Effector CD4-positive, alpha-beta T cell (primary cell): Measurements from ENCODE around the gene KCNIP3.

Experiments used
- DNase-seq: peaks from one replicate; pipeline ENCODE4 v3.0.0-alpha.2; 2020

Gene KCNIP3

GRCh38 chr2:95297639-95298395 lies 670 bp downstream of the KCNIP3 start:
- no peak for DNase-seq

- DNase-seq: no peak
Measured at GRCh38 chr2:95298486-95299111, 1.5 kb downstream of the KCNIP3 start.

- DNase-seq: no peak
Measured at GRCh38 chr2:95299961-95300360, 2.8 kb downstream of the KCNIP3 start.

- DNase-seq: no peak
Measured at GRCh38 chr2:95300450-95300849, 3.3 kb downstream of the KCNIP3 start.

GRCh38 chr2:95301186-95301585 lies 4.0 kb downstream of the KCNIP3 start:
- DNase-seq: no peak

GRCh38 chr2:95301876-95302641 lies 4.9 kb downstream of the KCNIP3 start:
- no peak for DNase-seq

GRCh38 chr2:95303191-95303919 lies 6.2 kb downstream of the KCNIP3 start:
- no peak for DNase-seq

GRCh38 chr2:95305380-95306061 lies 8.4 kb downstream of the KCNIP3 start:
- DNase-seq: no peak

GRCh38 chr2:95306336-95306895 lies 9.3 kb downstream of the KCNIP3 start:
- DNase-seq: no peak

GRCh38 chr2:95307036-95307435 lies 9.9 kb downstream of the KCNIP3 start:
- no peak for DNase-seq

- DNase-seq: no peak
Measured at GRCh38 chr2:95307878-95308277, 10.7 kb downstream of the KCNIP3 start.

GRCh38 chr2:95308426-95308990 lies 11.4 kb downstream of the KCNIP3 start:
- no peak for DNase-seq

- DNase-seq: no peak
Measured at GRCh38 chr2:95309599-95309998, 12.5 kb downstream of the KCNIP3 start.

- DNase-seq: no peak
Measured at GRCh38 chr2:95310216-95310615, 13.1 kb downstream of the KCNIP3 start.

GRCh38 chr2:95310651-95311050 lies 13.5 kb downstream of the KCNIP3 start:
- DNase-seq: no peak

- DNase-seq: no peak
Measured at GRCh38 chr2:95311815-95312542, 14.8 kb downstream of the KCNIP3 start.

- no peak for DNase-seq
Measured at GRCh38 chr2:95312543-95313201, 15.5 kb downstream of the KCNIP3 start.

- no peak for DNase-seq
Measured at GRCh38 chr2:95313296-95314131, 16.4 kb downstream of the KCNIP3 start.

- no peak for DNase-seq
Measured at GRCh38 chr2:95314598-95314963, 17.4 kb downstream of the KCNIP3 start.
